ENCODE measurements around the gene ARMC6.

- TF ChIP-seq CTCF (conservative IDR thresholded peaks at IDR 0.05) (no peak), ZFX (IDR thresholded peaks at IDR 0.05) (no peak)
Measured at GRCh38 chr19:19096641-19097627, 63.5 kb downstream of the ARMC6 start.

Measured in C4-2B (cell line).